Embryonic facial prominence (tissue), 1 donor: ENCODE measurements around the gene KIAA1210.

Experiments
- DNase-seq: peaks from one replicate; pipeline ENCODE4 v3.0.0-alpha.2; 2016; ENCODE audit errors: extremely low spot score

The KIAA1210 gene

DNA sequence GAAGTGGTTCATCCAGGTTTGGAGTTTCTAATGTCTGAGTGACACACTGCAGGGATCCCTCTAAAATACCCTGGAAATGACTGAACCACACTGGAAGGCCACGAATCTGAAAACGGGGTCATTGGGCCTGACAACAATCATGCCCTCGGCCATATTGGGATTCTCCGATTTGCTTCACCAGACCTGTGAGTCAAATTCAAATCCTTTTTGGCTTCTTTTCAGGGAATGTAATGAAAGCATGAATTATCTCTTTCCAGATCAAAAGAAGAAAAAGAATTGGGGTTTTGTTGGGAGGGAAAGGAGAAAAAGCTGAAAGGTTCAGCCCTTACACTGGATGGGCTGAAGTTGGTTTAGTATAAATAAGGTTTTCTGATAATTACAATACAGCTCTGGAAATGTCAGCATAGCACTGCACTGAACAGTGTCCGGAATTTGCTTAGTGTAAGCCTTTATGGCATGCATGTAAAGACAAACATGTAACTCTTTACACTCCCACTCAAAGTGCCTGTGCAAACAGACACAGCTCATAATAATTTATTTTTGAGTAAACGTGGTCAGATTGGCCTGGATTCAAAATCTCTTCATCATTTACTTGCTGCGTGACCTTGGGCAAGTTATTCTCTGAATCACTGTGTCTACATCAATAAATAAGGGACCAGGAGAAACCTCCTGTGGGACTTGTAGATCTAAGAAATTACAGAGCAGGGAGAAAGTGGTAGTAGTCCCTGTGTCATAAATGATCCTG, 33.4 kb downstream of the KIAA1210 start:
- no peak for DNase-seq

DNA sequence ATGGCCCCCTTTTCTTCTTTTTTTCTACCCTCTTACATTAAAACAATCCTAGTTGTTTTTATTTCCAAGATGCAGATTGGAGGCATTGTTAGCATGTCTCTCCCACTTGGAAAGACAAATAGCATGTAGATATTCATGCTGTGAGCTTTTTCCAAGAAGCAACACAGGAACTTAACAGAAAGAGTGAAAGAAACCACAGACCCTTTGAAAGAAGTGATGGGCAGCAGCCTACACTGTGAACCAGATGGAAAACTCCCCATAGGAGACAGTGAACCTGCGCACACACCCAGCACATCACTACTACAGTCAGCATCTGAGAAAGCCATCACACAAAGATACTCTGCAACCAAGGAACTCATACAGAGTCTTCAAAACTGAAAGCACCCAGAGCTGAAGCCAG, 37.0 kb downstream of the KIAA1210 start:
- no peak for DNase-seq

DNA sequence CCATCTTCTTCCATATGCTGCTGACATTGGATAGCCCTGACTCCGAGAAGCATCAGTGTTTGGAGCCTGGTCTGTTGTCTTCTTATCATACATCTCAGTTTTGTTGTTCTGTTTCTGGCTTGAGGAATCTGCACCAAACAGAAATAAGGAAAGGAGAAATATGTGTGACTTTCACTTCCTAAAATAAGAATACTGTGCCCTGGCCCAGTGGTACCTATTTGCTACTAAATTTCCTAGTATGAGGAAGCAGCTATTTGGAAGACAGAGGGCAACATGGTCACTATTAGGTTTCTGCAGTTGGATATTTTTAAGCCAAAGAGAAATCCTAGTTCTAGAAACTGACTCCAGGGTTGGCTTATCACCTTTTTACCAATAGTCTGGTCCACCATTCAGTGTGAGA, 38.0 kb downstream of the KIAA1210 start:
- DNase-seq = no peak

DNA sequence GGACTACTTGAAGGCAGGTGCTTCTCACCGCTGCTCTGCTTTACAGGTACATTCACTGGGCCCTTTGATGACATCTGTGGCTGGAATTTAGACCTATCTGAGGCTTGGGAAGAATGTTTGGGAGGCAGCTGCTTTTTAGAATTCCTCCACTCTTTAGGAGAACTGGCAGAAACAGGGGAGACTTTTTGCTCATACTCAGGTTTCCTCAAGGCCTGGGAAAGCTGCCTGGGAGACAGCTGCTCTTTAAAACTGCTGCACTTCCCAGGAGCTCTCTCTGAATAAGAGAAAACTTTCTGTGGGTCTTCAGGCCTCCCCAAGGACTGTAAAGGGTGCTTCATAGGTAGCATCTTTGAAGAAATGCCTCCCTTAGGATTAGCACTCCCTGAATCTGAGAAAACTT, 40.5 kb downstream of the KIAA1210 start:
- DNase-seq = no peak

DNA sequence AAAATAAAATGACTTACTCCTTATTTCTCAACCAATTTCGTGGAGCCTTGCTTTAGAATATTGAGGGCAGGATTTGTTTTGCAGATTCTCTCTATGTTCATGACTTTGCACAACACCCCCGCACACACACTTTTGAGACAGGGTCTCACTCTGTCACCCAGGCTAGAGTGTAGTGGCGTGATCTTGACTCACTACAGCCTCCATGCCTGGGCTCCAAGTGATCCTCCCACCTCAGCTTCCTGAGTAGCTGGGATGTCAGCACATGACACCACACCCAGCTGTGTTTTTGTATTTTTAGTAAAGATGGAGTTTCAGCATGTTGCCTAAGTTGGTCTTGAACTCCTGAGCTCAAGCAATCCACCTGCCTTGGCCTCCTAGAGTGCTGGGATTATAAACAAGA, 42.8 kb downstream of the KIAA1210 start:
- DNase-seq = no peak

DNA sequence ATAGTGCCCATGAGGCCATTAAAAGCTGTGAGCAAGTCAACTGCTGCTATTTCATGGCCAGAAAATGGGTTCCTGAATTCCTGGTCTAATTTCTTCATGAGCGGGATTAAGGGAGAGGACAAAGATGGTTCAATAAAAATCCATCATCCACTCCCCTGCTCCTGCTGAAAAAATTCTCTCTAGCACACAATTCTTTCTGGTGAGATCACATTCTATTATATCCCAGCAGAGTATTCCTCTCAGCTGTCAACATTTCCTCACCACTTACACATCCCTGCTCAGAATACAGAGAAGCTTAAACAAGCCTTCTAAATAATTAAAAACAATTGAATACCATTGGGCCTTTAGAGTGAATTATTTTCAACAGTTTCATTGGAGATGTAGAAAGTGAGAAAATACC, 45.3 kb downstream of the KIAA1210 start:
- no peak for DNase-seq

DNA sequence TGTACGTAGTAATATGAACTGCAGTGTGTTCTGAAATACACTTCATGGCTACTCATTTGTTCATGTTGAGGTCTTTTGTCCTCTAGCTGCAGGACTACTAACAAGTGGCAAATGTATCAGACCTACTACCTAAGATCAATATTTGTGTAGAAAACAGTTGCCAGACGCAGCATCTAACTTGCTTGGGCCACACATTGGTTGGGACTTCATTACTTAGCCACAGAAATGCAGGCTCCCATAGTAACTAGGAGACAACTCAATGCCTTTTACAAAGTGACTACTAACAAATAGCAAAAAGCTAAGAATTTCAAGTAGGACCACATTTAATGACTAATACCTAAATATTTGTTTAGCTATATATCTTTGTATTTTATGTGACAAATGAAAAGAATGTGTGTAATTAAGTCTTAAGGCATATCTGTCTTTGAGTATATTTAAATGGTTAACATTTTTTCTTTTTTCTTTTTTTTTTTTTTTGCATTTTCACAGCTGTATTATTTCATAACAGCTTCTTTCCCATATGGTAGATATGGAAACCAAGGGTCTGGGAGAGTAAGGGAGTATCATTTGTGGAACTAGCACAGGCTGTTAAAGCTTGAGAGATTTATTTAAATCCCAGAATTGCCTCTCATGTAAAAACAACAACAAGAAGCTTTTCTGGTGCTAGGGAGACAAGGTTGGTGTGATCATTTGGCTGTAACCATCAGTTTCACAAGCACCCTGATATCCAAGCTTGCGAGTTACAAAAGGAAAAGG, 52.2 kb downstream of the KIAA1210 start:
- DNase-seq = no peak

DNA sequence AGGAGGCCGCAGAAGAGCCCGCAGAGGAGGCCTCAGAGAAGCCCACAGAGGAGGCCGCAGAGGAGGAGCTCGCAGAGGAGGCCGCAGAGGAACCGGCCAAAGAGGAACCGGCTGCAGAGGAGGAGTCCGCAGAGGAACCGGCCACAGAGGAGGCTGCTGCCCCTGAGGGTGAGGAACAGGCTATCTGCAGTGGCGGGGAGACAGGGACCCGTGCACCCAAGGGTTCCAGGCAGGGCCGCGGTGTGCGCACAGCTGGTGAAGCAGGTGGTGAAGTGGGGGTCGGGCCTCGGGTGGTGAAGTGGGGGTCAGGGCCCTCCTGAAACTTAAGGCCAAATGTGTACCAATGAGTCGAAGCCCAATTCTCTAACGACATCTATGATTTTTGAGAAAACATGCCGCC, 53.7 kb downstream of the KIAA1210 start:
- DNase-seq = no peak

DNA sequence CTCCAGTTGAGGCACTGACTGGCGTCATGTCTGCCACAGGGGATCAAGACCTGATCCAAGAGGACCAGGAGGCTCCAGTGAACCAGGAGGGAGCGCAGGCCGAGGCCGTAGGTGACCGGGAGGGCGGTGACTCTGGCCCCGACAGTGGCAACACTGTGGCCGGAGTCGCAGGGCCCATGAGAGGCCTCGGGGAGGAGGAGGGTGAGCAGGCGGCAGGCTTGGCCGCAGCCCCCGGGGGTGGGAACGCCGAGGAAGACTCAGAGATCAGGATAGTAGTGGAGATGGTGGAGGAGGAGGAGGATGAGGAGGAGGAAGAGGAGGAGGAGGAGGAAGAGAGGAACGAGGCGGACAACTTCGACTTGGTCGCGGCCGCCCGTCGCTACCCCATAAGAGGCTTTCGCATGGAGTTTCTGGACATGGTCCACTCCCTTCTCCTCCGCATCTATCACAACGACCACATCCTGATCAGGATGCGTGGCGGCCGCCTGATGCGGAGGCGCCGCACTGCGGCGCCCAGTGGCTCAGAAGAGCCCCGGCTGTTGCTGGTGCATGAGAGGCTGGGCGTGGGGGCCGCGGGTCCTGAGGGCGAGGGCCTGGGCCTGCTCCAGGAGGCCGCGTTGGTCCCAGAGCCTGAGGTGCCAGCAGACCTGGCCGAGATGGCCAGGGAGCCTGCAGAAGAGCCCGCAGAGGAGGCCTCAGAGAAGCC, 54.3 kb downstream of the KIAA1210 start:
- DNase-seq = no peak

DNA sequence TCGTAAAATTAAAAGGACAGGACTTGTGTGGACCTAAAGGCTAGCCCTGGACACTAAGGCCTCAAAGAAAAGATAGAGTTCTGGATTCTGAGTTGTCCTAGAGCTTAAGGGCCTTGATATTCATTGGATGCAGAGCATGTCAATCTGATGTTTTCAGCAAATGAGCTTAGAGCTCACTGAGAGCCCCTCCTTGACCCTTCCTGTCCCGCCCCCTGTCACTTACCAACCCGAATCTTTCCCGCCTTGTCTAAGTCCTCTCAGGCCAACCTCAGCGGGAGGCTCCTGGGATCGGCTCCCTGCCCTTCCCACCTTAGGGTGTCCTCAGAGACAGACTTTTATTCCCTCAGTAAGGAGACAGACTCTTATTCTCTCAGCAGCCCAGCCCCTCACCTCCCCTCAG, 54.9 kb downstream of the KIAA1210 start, which contains the start of gene CT47C1:
CT47C1 (plus strand) TSS at position 250 of the 400 bp plus-strand sequence. CDS start 233 bp downstream, outside the sequence.
- DNase-seq = no peak

DNA sequence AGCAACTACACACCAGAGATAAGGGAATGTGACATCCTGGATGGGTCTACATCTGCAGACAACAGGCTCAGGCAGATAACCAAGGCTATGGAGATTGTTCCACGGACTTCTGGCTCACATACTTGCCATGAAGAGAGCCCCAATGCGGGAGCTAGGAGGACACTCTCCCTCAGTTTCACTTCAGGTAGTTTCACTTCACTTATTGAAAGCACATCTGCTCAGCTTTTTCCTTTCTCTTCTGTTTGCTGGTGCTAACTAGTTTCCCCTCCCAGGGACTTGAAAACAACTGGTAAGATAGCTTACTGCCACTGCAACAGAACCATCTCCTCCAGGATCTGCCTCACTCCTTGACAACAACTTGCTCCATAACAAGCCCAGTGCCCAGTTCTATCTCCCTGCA, 56.2 kb downstream of the KIAA1210 start:
- DNase-seq = no peak

DNA sequence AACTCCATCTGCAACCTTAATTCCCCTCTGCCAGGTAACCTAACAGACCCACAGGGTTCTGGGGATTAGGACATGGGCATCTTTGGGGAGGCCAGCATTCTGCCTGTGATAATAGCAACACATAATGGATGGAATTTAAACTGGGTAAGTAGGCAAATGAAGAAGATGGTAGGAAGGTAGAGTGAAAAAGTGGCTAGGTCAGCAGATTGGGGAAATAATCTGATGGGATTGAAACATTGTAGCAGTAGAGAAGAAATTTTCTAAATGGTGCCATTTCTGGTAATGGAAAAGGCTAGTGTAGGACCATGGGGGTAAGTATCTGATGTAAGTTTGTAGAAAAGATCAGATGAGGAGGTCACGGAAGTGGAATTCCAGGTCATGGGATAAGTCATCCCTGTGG, 57.9 kb downstream of the KIAA1210 start:
- DNase-seq = no peak

DNA sequence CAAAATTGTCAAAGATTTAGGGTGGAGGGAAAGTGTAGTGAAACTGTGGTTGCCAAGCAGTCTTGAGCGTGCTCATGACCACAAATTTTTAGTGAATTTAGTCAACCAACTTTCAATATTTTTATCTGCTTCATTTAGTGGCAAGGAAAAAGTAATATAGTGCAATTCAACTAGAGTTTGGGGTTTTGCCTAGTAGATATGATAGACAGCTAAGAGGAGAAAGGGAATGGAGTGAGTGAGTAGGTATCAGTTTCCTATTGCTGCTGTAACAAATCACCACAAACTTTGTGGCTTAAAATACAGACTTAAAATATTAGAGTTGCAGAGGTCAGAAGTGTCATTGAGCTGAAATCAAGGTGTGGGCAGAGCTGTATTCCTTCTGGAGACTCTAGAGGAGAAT, 58.5 kb downstream of the KIAA1210 start:
- no peak for DNase-seq

DNA sequence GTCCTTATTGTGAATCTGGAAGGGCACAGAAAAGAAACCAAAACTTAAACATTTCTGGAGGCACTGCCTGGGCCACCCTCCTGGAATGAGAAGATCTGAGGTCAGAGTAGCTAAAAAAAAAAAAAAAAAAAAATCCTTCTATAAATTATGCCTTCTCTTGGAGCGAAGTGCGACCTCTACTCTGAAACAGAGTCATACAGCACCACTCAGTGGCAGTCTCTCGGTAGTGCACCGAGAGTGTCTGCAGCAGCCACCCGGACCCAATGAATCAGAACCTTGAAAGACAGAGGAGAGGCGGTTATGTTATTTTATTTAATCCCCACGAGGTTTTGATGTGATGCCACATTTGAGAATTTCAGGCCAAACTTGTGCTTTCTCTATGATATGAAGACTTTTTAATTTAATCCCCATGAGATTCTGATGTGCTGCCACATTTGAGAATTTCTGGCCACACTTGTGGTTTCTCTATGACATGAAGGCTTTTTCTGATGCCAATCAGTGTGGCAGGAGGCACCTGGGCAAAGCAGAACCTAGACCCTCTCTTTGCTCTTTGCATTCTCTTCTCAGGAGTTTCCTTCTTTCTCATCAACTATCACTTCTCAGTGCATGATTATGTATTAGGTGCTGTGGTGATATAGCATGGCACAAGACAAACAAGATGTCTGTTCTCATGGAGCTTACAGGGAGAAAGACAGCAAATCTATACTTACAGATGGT, 60.4 kb downstream of the KIAA1210 start:
- DNase-seq = no peak

DNA sequence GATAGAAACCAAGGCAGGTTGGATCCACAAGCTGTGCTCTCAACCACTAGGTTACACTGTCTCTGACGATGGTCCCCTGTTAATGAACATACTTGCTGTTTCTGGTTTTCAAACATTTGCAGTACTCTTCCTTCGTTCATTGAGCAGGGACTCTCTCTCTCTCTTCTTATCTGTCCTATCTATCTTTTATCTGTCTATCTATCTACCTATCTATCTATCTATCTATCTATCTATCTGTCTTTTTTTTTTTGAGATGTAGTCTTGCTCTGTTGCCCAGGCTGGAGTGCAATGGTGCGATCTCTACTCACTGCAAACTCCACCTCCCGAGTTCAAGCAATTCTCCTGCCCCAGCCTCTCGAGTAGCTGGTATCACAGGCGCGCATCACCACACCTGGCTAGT, 64.2 kb downstream of the KIAA1210 start:
- no peak for DNase-seq

DNA sequence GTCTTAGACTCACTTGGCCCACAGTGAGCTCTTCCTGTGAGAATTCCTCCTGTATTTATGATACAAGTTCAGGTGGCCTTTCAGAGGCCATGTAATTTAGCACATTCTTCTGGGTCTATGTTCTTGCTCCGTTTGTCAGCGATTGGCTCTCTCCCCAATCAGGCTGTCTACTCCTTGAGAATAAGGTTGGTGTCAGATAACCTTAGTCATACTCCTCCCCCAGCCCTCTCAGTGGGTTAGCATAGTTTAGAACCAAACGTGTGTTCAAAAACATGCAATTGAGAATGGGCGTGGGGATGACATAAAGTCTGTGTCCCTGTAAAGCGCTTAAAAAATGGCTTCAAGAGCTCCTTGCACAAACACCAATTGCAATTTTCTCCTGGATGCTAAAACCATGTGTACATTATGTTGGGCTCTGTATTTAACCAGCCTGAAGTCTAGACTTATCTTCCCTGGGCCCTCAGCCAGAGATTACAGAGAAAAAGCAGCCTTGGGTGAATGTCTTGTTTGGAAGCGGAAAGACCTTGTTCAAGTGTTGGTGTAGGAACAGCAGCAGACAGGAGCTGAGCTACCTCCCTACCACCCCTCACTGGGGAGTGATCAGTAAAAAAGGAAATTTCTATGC, 64.8 kb downstream of the KIAA1210 start:
- DNase-seq = no peak

DNA sequence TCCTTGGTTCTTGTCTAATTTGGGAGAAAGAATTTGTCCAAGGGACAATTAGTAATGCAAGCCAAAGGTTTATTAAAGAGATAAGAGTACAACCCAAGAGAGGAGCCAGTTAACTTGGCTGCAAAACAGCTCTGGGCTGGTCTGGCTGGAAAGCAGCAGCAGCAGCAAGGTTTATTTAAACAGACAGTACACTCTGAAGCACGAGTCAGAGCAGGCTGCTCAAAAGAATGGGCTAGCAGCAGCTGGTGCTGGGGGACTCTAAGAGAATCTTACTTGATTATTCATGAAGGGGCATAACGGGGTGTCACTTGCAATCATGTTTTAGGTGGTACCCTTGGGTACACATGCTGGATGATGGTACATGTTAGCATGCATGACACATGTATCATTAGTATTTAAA, 71.9 kb downstream of the KIAA1210 start:
- no peak for DNase-seq

DNA sequence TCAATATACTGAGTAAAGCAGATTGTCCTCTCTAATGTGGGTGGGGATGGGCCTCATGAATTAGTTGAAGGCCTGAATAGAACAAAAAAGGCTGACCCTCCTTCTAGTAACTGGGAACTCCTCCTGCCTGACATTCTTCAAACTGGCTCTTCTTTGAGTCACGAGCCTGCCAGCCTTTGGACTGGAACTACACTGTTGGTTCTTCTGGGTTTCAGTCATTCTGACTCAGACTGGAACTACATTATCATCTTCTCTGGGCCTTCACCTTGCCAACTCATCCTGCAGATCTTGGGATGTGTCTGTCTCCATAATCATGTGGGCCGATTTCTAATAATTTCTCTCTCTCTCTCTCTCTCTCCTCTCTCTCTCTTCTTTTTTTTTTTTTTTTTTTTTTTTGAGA, 81.7 kb downstream of the KIAA1210 start:
- DNase-seq = no peak

DNA sequence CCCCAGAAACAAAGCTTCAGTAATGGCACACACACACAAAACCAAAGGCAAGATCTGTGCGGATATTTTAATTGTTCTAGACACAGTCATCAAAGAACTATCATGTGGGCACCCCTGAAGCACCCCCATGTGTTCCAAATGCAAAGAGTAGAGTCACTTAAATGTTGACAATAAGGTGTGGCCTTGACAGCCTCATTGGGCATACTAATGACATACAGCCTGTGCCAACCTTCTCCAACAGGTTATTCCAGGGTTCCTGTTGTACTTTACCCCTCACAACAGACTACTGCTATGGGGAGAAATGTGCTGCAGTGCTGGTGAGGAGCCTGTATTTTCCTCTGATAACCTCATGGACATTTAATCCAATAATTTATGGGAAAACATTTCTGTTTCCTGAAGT, 84.6 kb downstream of the KIAA1210 start:
- DNase-seq = no peak

DNA sequence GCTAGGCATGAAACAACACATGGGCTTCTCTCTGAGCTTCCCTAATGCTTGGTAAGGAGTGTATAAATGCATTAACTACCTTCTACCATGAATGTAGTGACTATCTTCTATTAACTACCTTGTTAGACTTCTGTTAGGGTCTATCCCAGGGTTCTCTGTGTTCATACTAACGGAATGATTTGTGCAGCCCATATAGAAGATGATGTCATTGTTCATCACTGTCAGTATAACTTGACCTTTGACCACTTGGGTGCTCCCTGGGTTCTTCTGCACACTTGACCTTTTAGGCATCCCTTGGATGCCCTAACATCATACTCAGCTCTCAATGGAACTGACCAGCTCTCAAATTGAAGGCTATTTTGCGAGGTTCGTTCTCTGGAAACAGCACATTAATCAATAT, 85.6 kb downstream of the KIAA1210 start:
- DNase-seq = no peak

DNA sequence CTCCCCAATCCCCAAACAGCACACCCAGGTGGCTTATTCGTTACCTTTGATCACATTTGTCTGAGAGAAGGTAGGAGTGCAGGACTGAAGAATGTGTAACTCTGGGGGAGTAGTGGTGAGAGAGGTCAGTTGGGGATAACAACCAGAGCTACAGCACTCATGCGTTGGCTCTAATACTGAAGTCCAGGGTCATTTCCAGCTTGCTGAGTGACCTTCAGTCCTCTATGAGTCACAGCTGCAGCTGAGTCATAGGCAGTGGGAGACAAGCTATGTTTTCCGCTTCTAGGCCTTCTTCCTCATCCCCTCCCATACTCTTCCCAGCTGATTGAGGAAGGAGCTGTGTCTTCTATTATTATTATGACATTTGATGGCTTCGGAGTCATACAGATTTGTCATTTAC, 86.4 kb downstream of the KIAA1210 start:
- DNase-seq = no peak

DNA sequence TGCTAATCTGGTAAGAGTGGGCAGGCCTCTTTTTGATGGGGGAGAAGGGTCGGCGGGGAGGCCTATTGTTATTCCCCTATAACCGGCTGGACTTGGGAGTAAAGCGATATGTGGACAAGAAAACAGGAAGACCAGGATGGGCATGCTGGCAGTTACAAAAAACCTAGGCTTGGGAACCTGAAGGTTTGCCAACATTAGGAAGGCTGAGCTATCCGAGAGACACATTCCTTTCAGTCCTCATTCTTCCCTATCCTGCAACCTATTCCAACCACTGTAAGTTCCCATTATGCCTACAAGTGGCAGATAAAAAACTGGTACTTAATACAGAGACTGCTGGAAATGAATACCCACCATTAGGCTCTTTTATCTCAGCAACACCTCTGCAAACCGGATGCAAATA, 87.2 kb downstream of the KIAA1210 start:
- no peak for DNase-seq
